Prostate gland (tissue), 1 donor: Measurements from ENCODE around the gene ZBTB7B.

Source experiments
- POLR2A ChIP-seq: fragments of 450-650 bp; IDR thresholded peaks from one replicate; pipeline ENCODE4 v1.6.1; 2016; ENCODE audit warnings: antibody characterized with exemption, mild to moderate bottlenecking
- POLR2AphosphoS5 ChIP-seq: sonication (generic); formaldehyde crosslinking; IDR thresholded peaks from one replicate; pipeline ENCODE4 v1.6.1; 2017; ENCODE audit warnings: antibody characterized with exemption

- TF ChIP-seq POLR2A (no peak), POLR2AphosphoS5 (no peak)
Observed at GRCh38 chr1:155040358-155041093, 37.9 kb downstream of the ZBTB7B start.
